ENCODE results near the gene DKC1. TPM values are rescaled to one million over a fixed set of nuclear protein-coding genes. Genes with fewer than 3 reads are reported as not detected.
"Not testable (repeated sequence)": the region's sequence is repeated elsewhere in the genome, so short reads cannot be mapped to it uniquely, and the experiment has no call there.

The DKC1 gene
- total RNA-seq, 4 donors from 2014 or later: 22.8 to 128 (median 39.0) TPM

DNA sequence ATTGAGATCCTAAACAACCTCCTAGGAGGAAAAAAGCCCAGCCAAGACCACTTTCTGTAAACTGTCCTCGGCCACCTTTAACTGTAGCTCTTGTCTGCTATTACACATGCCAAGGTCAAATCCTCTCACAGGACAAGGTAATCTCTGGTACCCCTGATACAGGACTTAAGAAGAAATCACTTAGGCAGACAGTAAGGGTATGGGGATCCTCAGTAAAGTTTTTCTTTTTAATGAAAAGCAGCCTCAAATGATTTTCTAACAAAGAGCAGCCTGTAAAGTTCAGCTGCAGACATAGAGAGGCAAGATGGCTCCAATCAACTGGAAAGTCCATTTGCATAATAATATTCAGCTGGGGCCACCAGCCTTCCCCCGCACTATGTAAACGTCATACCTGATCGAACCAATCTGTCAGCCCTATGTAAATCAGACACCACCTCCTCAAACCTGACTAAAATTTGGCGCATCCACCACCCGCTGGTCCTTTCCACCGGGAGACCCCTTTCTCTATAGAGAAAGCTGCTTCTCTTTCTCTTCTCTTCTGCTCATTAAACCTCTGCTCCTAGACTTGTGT, 57.2 kb downstream of the DKC1 start:
- Histone ChIP-seq H3K36me3 (no peaks in the 10 kb centered on the region), H3K4me3 (no peak overlapping the region), H3K4me1 (no peaks in the 10 kb centered on the region), H3K27ac (peak overlapping the region in 1 of 4 donors; percentile 42), H3K27me3 (no peaks in the 10 kb centered on the region), H3K9me3 (no peaks in the 10 kb centered on the region)
- TF ChIP-seq, protein P1, sequence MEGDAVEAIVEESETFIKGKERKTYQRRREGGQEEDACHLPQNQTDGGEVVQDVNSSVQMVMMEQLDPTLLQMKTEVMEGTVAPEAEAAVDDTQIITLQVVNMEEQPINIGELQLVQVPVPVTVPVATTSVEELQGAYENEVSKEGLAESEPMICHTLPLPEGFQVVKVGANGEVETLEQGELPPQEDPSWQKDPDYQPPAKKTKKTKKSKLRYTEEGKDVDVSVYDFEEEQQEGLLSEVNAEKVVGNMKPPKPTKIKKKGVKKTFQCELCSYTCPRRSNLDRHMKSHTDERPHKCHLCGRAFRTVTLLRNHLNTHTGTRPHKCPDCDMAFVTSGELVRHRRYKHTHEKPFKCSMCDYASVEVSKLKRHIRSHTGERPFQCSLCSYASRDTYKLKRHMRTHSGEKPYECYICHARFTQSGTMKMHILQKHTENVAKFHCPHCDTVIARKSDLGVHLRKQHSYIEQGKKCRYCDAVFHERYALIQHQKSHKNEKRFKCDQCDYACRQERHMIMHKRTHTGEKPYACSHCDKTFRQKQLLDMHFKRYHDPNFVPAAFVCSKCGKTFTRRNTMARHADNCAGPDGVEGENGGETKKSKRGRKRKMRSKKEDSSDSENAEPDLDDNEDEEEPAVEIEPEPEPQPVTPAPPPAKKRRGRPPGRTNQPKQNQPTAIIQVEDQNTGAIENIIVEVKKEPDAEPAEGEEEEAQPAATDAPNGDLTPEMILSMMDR (IDR thresholded peaks at IDR 0.05): no peak
- DNase-seq: peak in 1 of 3 donors; percentile 33

- Histone ChIP-seq H3K4me3 (no peak overlapping the region), H3K4me1 (no peaks in the 10 kb centered on the region), H3K36me3 (no peaks in the 10 kb centered on the region), H3K27me3 (no peaks in the 10 kb centered on the region), H3K27ac (no peak overlapping the region), H3K9me3 (no peaks in the 10 kb centered on the region)
- DNase-seq: no peak
- no peak for TF ChIP-seq POLR2A (IDR thresholded peaks at IDR 0.05)
- TF ChIP-seq, protein P1 (IDR thresholded peaks at IDR 0.05): no peak
Observed at GRCh38 chrX:154821523-154821922, 58.9 kb downstream of the DKC1 start.

GRCh38 chrX:154822029-154822428, 59.4 kb downstream of the DKC1 start:
- H3K9me3 ChIP-seq: no peaks in the 10 kb centered on the region
- H3K27ac ChIP-seq: no peak overlapping the region
- H3K4me3 ChIP-seq: no peak overlapping the region
- no peaks in the 10 kb centered on the region for H3K36me3 ChIP-seq
- no peaks in the 10 kb centered on the region for H3K4me1 ChIP-seq
- H3K27me3 ChIP-seq: no peaks in the 10 kb centered on the region
- no peak for TF ChIP-seq POLR2A (IDR thresholded peaks at IDR 0.05)
- TF ChIP-seq, protein P1 (IDR thresholded peaks at IDR 0.05): no peak
- no peak for DNase-seq

- Histone ChIP-seq H3K27me3 (no peaks in the 10 kb centered on the region), H3K27ac (no peak overlapping the region), H3K4me1 (no peaks in the 10 kb centered on the region), H3K36me3 (no peaks in the 10 kb centered on the region), H3K4me3 (no peak overlapping the region), H3K9me3 (no peaks in the 10 kb centered on the region)
- no peak for DNase-seq
- no peak for TF ChIP-seq POLR2A (IDR thresholded peaks at IDR 0.05)
- TF ChIP-seq, protein P1 (IDR thresholded peaks at IDR 0.05): no peak
Observed at GRCh38 chrX:154824638-154825037, 62.0 kb downstream of the DKC1 start.

DNA sequence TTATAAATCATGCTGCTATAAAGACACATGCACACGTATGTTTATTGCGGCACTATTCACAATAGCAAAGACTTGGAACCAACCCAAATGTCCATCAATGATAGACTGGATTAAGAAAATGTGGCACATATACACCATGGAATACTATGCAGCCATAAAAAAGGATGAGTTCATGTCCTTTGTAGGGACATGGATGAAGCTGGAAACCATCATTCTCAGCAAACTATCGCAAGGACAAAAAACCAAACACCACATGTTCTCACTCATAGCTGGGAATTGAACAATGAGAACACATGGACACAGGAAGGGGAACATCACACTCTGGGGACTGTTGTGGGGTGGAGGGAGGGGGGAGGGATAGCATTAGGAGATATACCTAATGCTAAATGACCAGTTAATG, 62.9 kb downstream of the DKC1 start:
- H3K9me3 ChIP-seq, H3K27ac ChIP-seq, H3K27me3 ChIP-seq, H3K4me1 ChIP-seq, H3K4me3 ChIP-seq, DNase-seq, H3K36me3 ChIP-seq: not testable (repeated sequence)

Small RNAs within 50 kb of the gene (small RNA-seq; reads per million reads assigned to genes)
- 0 reads per million in 2 donors for gene SNORA36A

Other genes starting within 250 kb of the DKC1 start
- 100 to 1,000 TPM in 2 of 4 donors, 10 to 100 TPM in 2; 18.2 to 117 (median 101) TPM for gene FAM3A, start 246.6 kb upstream of the DKC1 start, total RNA-seq
- 10 to 100 TPM; 14.0 to 65.2 (median 43.1) TPM for gene G6PD, start 216.0 kb upstream of the DKC1 start, total RNA-seq
- gene IKBKG, start 215.2 kb upstream of the DKC1 start, total RNA-seq: 10 to 100 TPM; 11.9 to 74.3 (median 23.3) TPM
- not detected for gene CTAG1A, start 177.7 kb upstream of the DKC1 start, total RNA-seq
- not detected for gene CTAG1B, start 143.6 kb upstream of the DKC1 start, total RNA-seq
- gene CTAG2, start 109.3 kb upstream of the DKC1 start, total RNA-seq: not detected
- 1 to 10 TPM; 3.5 to 7.4 (median 5.0) TPM for gene GAB3, start 11.8 kb upstream of the DKC1 start, total RNA-seq
- 10 to 100 TPM; 33.0 to 88.8 (median 65.4) TPM for gene MPP1, start 42.6 kb downstream of the DKC1 start, total RNA-seq
- gene SMIM9, start 71.8 kb downstream of the DKC1 start, total RNA-seq: not detected
- 10 to 100 TPM in 2 of 4 donors, 1 to 10 TPM in 2; 4.0 to 17.4 (median 9.5) TPM for gene F8A1, start 123.5 kb downstream of the DKC1 start, total RNA-seq

All from Peyer's patch (tissue), 4 donors.